ENCODE measurements around the gene SLC8A3. TPM values are rescaled to one million over a fixed set of nuclear protein-coding genes. Genes with fewer than 3 reads are reported as not detected.

SLC8A3 gene
- total RNA-seq, 1 experiment from 2014 or later: 4.5 TPM

GRCh38 chr14:70118064-70118463 lies 70.7 kb downstream of the SLC8A3 start:
- H3K36me3 ChIP-seq: no peaks in the 10 kb centered on the region
- no peaks in the 10 kb centered on the region for H3K4me1 ChIP-seq (replicated peaks)
- no peaks in the 10 kb centered on the region for H3K9me3 ChIP-seq (replicated peaks)
- no peak for DNase-seq (ENCODE audit: low read depth in 1 of 2, low spot score in 2 of 2)
- no peaks in the 10 kb centered on the region for H3K27me3 ChIP-seq (replicated peaks)
- H3K27ac ChIP-seq: no peak overlapping the region
- no peak overlapping the region for H3K4me3 ChIP-seq

GRCh38 chr14:70116278-70116677 lies 72.5 kb downstream of the SLC8A3 start:
- no peaks in the 10 kb centered on the region for H3K36me3 ChIP-seq
- H3K27ac ChIP-seq: no peak overlapping the region
- H3K4me1 ChIP-seq (replicated peaks): no peaks in the 10 kb centered on the region
- no peak overlapping the region for H3K4me3 ChIP-seq
- H3K27me3 ChIP-seq (replicated peaks): no peaks in the 10 kb centered on the region
- no peak for DNase-seq (ENCODE audit: low read depth in 1 of 2, low spot score in 2 of 2)
- no peaks in the 10 kb centered on the region for H3K9me3 ChIP-seq (replicated peaks)

GRCh38 chr14:70114621-70115156 lies 74.1 kb downstream of the SLC8A3 start:
- H3K27me3 ChIP-seq (replicated peaks): no peaks in the 10 kb centered on the region
- no peaks in the 10 kb centered on the region for H3K36me3 ChIP-seq
- no peaks in the 10 kb centered on the region for H3K4me1 ChIP-seq (replicated peaks)
- no peak for DNase-seq (ENCODE audit: low read depth in 1 of 2, low spot score in 2 of 2)
- no peak overlapping the region for H3K27ac ChIP-seq
- no peak overlapping the region for H3K4me3 ChIP-seq
- no peaks in the 10 kb centered on the region for H3K9me3 ChIP-seq (replicated peaks)

DNA sequence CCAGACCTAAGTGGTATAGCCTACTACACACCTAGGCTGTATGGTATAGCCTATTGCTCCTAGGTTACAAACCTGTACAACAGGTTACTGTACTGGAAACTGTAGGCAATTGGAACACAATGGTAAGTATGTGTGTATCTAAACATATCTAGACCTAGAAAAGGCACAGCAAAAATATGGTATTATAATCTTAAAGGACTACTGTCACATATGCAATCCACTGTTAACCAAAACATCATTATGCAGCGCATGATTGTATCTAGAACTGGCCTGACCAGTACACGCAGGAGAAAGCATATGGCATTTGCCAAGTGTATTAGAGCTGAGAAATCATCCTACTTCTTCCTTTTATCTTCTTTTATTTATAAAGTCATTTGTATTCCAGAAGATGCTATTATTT lies 75.5 kb downstream of the SLC8A3 start:
- Histone ChIP-seq H3K9me3 (replicated peaks) (no peaks in the 10 kb centered on the region), H3K27ac (no peak overlapping the region), H3K36me3 (no peaks in the 10 kb centered on the region), H3K4me1 (replicated peaks) (no peaks in the 10 kb centered on the region), H3K4me3 (no peak overlapping the region), H3K27me3 (replicated peaks) (no peaks in the 10 kb centered on the region)
- DNase-seq (ENCODE audit: low read depth in 1 of 2, low spot score in 2 of 2): no peak

GRCh38 chr14:70108419-70108818 lies 80.3 kb downstream of the SLC8A3 start:
- no peaks in the 10 kb centered on the region for H3K27me3 ChIP-seq (replicated peaks)
- no peak for DNase-seq (ENCODE audit: low read depth in 1 of 2, low spot score in 2 of 2)
- no peak overlapping the region for H3K4me3 ChIP-seq
- no peaks in the 10 kb centered on the region for H3K4me1 ChIP-seq (replicated peaks)
- no peaks in the 10 kb centered on the region for H3K9me3 ChIP-seq (replicated peaks)
- H3K36me3 ChIP-seq: no peaks in the 10 kb centered on the region
- no peak overlapping the region for H3K27ac ChIP-seq

DNA sequence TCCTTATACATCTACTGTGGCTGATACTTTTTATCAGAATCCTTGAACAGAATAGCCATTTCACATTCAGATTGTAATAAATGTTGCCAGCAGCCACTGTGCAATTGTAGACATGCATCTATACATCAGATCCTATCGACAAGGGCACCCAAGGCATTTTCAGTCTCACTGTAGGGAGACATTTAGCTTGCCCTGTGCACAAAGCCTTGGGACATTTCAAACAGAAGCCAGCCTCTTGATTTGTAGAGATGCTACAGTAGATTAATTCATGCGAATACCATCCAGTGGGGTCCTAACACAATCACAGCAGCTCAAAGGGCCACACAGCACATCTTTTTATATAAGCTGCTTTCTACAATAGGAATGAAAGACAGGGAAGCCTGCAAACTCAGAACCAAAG lies 81.4 kb downstream of the SLC8A3 start:
- no peaks in the 10 kb centered on the region for H3K4me1 ChIP-seq (replicated peaks)
- no peak overlapping the region for H3K4me3 ChIP-seq
- H3K36me3 ChIP-seq: no peaks in the 10 kb centered on the region
- H3K27ac ChIP-seq: no peak overlapping the region
- no peak for DNase-seq (ENCODE audit: low read depth in 1 of 2, low spot score in 2 of 2)
- no peaks in the 10 kb centered on the region for H3K27me3 ChIP-seq (replicated peaks)
- H3K9me3 ChIP-seq (replicated peaks): no peaks in the 10 kb centered on the region

DNA sequence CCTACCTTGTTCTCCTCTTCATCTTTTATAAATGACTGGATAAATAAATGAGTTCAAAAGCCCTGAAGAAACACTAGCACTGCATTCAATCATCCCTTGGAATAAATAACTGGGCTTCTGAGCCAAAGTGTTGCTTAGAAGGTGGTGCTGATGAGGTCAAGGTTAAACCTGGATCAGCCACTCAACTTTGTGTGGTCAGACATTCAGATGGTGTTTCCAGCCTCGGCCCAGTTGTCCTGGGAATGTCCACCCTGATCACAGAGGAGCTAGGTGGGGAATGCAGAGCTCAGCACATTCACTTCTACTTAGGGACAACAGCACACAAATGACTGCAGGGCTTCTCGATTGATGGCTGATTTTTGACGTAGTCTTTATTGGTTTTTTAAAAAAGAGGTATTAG lies 88.7 kb downstream of the SLC8A3 start:
- Histone ChIP-seq H3K27ac (no peak overlapping the region), H3K9me3 (replicated peaks) (no peaks in the 10 kb centered on the region), H3K27me3 (replicated peaks) (no peaks in the 10 kb centered on the region), H3K4me3 (no peak overlapping the region), H3K4me1 (replicated peaks) (no peaks in the 10 kb centered on the region), H3K36me3 (no peaks in the 10 kb centered on the region)
- DNase-seq (ENCODE audit: low read depth in 1 of 2, low spot score in 2 of 2): no peak

- no peak for DNase-seq (ENCODE audit: low read depth in 1 of 2, low spot score in 2 of 2)
- no peaks in the 10 kb centered on the region for H3K27me3 ChIP-seq (replicated peaks)
- H3K4me1 ChIP-seq (replicated peaks): no peaks in the 10 kb centered on the region
- H3K4me3 ChIP-seq: no peak overlapping the region
- no peaks in the 10 kb centered on the region for H3K9me3 ChIP-seq (replicated peaks)
- no peak overlapping the region for H3K27ac ChIP-seq
- no peaks in the 10 kb centered on the region for H3K36me3 ChIP-seq
Measured at GRCh38 chr14:70098250-70098809, 90.4 kb downstream of the SLC8A3 start.

GRCh38 chr14:70097576-70098249 lies 91.0 kb downstream of the SLC8A3 start:
- H3K4me1 ChIP-seq (replicated peaks): no peaks in the 10 kb centered on the region
- H3K27ac ChIP-seq: no peak overlapping the region
- no peaks in the 10 kb centered on the region for H3K27me3 ChIP-seq (replicated peaks)
- no peak for DNase-seq (ENCODE audit: low read depth in 1 of 2, low spot score in 2 of 2)
- no peaks in the 10 kb centered on the region for H3K36me3 ChIP-seq
- H3K4me3 ChIP-seq: no peak overlapping the region
- no peaks in the 10 kb centered on the region for H3K9me3 ChIP-seq (replicated peaks)

GRCh38 chr14:70096866-70097265 lies 91.9 kb downstream of the SLC8A3 start:
- Histone ChIP-seq H3K27ac (no peak overlapping the region), H3K4me1 (replicated peaks) (no peaks in the 10 kb centered on the region), H3K9me3 (replicated peaks) (no peaks in the 10 kb centered on the region), H3K27me3 (replicated peaks) (no peaks in the 10 kb centered on the region), H3K4me3 (no peak overlapping the region), H3K36me3 (no peaks in the 10 kb centered on the region)
- DNase-seq (ENCODE audit: low read depth in 1 of 2, low spot score in 2 of 2): no peak

DNA sequence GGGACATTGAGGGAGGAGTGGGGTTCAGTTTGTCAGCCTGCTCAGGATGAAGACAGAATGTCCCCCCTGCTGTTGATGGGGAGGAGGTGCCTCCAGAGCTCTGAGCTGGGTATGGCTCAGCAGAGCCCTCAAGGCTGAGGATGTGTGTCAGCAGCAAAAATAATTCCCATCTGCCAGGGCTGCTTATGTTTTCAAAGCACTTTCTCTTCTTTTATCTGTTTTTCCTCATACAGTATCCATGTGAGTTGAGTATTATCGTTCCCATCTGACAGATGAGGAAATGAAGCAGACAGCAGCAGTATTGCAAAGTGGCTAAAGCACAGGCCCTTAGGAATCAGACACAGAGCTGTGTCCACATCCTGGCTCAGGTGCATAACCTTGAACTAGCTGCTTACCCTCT lies 94.1 kb downstream of the SLC8A3 start:
- H3K4me1 ChIP-seq (replicated peaks): no peaks in the 10 kb centered on the region
- H3K9me3 ChIP-seq (replicated peaks): no peaks in the 10 kb centered on the region
- no peaks in the 10 kb centered on the region for H3K27me3 ChIP-seq (replicated peaks)
- H3K4me3 ChIP-seq: no peak overlapping the region
- DNase-seq (ENCODE audit: low read depth in 1 of 2, low spot score in 2 of 2): no peak
- no peak overlapping the region for H3K27ac ChIP-seq
- no peaks in the 10 kb centered on the region for H3K36me3 ChIP-seq

- Histone ChIP-seq H3K4me1 (replicated peaks) (no peaks in the 10 kb centered on the region), H3K27me3 (replicated peaks) (no peaks in the 10 kb centered on the region), H3K36me3 (no peaks in the 10 kb centered on the region), H3K27ac (no peak overlapping the region), H3K9me3 (replicated peaks) (no peaks in the 10 kb centered on the region), H3K4me3 (no peak overlapping the region)
- no peak for DNase-seq (ENCODE audit: low read depth in 1 of 2, low spot score in 2 of 2)
Measured at GRCh38 chr14:70094106-70094505, 94.6 kb downstream of the SLC8A3 start.

DNA sequence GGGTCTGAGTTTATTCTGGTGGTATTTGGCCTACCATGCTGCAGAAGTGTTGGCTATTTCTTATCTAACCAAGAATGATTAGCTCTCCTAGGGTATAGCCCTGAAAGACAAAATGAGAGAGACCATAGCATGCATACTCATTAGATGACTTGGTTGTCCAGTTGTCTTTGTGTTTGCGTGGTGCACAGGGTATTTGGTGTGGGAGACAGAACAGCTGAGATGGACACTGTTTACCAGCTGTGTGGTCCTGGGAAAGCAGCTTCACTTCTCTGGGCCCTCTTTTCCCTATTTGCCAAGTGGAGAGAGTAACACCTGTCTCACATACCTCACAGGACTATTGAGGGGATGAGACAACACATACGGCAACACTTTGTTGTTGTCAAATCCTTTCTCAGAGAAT lies 95.6 kb downstream of the SLC8A3 start:
- H3K36me3 ChIP-seq: no peaks in the 10 kb centered on the region
- no peak overlapping the region for H3K4me3 ChIP-seq
- no peaks in the 10 kb centered on the region for H3K4me1 ChIP-seq (replicated peaks)
- H3K27me3 ChIP-seq (replicated peaks): no peaks in the 10 kb centered on the region
- no peak overlapping the region for H3K27ac ChIP-seq
- no peaks in the 10 kb centered on the region for H3K9me3 ChIP-seq (replicated peaks)
- DNase-seq (ENCODE audit: low read depth in 1 of 2, low spot score in 2 of 2): no peak

GRCh38 chr14:70087380-70087697 lies 101.4 kb downstream of the SLC8A3 start:
- Histone ChIP-seq H3K4me3 (no peak overlapping the region), H3K27me3 (replicated peaks) (no peaks in the 10 kb centered on the region), H3K9me3 (replicated peaks) (no peaks in the 10 kb centered on the region), H3K36me3 (no peaks in the 10 kb centered on the region), H3K4me1 (replicated peaks) (no peaks in the 10 kb centered on the region), H3K27ac (no peak overlapping the region)
- DNase-seq (ENCODE audit: low read depth in 1 of 2, low spot score in 2 of 2): no peak
